ENCODE measurements around the gene IPO5.
"Not testable (repeated sequence)": the region's sequence is repeated elsewhere in the genome, so short reads cannot be mapped to it uniquely, and the experiment has no call there.

IPO5 gene

DNA sequence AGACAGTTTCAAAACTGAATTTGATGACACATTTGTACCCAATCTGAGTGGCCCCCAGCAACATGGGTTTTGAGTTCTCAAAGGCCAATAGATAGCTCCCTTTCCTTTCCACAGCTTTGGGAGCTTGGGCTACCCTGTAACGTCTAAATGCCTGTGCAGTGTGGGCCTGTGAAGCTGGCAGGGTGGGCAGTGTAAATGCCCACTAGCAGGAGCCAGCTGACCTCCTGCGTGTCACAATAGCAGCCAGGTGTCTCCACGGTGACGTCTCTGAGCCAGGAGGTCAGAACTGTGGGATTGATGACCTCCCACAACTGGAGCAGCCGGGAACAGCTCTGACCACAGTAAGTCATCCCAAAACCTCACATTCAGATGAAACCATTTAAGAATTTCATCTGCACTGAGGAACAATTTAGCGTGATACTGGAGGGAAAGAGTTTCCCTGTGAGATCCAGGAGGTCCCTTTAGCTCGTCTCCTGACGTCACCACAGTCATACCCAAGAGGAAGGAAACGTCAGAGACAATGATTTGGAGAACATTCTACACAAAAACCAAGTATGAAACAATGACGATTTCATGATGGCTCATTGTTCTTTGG, at the start of gene IPO5:
IPO5 (plus strand) TSS at position 300 of the 595 bp plus-strand sequence. CDS start 23,022 bp downstream, outside the sequence.
- no peak for DNase-seq

DNA sequence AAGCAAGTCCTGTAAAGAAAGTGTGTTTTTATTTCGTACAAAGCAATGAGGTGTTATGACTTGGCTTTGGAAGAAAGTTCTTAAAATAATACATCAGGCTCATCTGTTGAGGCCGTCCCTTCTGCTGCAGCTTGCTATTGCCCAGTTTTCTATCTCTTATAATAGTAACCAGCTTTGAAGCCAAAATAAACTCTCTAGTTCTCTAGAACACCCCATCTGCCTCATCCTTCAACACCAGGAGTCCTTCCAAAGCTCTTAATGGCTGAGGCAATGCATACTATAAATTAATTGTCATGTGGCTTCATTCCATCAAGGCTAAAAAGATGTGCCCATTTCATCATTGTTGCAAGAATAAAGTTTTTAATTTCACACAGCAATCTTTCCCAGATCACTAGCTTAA, 49.4 kb upstream of the IPO5 start:
- DNase-seq = no peak

DNA sequence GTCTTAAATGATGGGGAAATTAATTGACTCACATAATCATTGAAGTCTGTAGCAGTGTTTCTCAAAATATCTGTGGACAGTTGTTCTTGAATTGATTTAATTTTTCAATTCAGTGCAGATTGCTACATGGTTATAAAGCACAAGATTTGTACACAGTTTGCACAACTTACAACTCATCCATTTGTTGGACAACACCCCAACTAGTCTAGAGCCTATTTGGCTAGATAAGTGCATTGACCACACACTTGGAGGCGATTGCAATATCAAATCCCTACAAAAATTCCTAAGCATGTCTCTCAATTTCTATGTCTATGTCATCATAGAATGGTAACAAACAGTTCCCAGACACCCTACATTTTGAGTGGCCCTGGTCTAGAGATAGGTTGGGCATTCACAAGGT, 48.0 kb upstream of the IPO5 start:
- no peak for DNase-seq

DNA sequence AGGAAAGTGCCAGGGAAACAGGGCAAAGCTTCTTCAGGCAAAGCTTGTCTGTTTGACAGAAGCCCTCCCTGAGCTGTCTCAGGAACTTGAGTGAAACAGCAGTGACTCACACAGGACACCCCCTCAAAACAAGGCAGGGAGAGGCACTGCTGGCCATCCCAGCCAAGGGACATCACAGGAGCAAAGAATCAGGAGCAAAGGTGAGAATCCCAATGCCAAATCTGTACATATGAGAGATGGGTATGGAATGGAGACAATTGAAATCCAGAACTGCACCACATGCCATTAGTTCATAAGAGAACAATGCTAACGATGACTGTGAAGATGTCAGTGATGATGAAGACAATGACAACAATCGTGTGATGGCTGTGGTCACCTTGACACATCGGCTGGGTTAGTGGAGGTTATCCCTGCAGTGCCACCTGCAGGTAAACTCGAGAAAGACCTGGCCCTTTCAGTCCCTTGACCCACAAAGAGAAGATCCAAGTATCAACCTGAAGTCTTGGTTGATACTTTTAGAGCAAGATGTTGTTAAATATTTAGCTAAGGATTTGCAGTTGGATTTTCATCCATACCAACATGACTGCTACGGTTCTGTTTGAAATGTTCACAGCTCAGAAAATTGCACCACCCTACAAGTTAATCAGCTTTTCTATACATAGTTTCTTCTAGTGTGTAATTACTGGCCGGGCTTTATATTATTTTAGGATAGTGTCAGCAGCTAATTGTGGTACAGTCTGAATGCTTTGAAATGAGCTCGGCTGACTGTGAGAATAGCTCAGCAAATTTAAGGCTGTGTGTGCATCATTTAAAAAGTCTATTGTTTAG, 42.0 kb upstream of the IPO5 start:
- no peak for DNase-seq

DNA sequence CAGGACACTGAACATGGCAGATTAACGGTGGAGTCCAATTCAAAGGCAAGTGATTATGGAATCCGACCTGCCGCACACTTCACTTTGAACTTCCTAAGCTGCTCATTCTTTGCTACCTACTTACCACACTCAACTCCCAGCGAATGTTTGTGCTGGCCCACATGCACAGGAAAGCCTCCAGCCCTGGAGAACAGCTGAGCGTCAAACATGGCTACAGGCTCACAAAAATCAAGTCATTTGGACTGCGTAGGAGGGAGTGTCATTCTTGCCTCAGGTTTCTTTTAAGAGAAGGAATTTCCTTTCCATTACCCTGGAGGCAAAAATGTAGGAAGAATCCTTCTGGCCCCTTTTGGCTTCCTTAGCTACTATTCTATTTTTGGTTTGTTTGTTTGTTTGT, 41.3 kb upstream of the IPO5 start:
- DNase-seq = no peak

DNA sequence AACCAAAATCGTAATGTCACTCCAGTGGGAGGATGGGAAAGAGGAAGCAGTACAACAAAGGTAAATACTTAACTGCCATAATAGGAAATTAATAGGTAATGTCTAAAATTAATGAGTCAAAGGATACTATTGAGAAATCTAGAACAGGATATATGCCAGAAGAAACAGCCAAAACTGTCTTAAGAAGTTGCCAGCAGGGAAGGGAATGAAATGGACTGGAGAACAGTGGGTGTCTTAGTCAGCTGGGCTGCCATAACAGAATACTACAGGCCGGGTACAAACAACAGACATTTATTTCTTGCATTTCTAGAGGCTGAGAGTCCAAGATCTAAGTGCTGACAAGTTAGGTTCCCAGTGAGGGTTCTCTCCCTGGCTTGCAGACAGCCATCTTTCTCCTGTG, 40.3 kb upstream of the IPO5 start:
- DNase-seq = no peak

DNA sequence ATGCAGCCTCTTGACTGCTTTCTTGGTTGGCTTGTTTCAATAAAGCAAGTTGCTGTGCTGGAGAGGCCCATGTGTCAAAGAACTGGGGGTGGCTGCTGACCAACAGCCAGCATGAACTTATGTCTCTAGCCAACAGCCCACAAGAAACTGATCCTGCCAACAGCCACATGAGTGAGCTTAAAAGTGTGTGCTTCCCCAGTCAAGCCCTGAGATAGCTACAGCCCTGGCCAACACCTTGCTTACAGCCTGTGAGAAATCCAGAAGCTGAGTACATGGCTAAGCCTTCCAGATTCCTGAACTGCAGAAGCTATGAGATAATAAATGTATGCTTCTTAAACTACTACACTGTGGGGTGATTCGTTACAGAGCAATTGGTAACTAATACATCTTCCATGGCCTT, 38.9 kb upstream of the IPO5 start:
- DNase-seq = no peak

DNA sequence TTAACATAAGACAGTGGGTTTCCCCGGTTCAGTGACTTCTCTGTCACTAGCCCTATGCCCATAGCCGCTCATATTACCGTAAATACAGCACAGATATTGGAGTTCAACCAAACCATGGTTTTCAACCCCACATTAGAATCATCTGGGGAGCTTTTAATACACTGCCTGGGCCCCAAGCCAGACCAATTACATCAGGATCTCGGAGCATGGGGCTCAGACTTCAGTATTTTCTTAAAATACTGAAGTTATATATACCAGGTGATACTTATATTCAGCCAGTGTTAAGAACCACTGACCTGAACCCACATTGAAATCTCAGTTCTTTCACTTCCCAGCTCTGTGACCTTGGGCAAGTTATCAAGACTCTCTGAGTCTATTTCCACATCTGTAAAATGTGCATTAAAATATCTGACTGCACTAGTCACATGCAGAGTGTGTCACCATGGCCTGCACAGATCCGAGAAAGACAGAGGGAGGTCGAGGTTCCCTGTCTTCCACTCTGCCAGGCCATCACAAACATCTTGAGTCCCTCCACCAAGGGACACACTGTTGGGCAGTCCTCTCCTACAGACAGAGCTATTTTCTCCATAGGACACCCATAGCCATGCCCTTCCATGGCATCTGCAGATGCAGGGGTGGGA, 32.2 kb upstream of the IPO5 start:
- DNase-seq = no peak

DNA sequence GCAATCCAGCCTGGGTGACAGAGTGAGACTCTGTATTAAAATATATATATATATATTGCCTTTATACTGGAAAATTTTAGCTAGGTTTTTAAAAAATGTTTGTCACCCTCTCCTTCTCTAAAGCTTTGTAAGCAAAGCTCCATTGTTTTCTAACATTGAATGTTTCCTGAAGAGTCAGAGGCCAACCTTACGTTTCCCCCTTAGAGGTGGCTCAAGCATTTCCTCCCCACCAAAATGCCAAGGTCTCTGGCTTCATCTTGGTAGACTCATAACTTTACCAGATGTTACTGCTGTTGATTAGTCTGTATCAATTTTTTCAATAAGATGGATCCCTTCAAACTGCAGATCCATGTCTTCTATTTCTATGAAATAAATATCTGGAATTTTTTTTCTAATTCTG, 25.2 kb upstream of the IPO5 start:
- no peak for DNase-seq

DNA sequence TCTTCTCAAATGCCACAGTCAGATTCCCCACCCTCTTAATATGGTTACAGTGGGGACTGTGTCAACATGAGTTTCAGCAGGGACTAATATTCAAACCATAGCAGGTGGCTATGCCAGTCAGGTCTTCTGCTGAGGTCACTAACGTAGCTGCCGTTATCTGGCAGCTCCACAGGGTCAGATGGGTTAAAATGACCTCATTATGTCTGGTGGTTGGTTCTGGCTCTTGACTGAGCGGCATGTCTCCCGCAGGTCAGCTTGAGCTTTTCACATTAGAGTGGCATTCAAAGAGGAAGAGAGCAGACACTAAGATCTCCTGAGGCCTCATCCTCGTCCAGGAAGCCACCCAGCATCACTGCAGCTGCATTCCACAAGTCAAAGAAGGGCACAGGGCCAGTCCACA, 21.4 kb upstream of the IPO5 start:
- DNase-seq = no peak

DNA sequence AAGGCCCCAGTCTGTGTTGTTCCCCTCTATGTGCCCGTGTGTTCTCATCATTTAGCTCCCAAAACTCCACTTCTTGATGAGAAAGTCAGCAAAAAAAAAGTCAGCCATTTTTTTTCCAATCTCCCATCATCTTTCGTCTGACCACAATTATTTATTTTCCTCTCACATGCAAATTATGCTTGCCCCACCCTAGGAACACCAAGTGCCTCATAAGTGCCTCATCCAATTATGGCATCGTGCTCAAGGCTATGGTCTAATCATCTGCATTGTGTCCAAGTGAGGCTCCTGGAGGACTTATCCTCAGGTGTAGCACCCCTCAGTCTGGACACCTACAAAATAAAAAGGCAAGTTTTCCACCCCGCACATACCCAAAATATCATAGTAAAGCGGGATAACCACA, 20.8 kb upstream of the IPO5 start:
- DNase-seq = no peak

DNA sequence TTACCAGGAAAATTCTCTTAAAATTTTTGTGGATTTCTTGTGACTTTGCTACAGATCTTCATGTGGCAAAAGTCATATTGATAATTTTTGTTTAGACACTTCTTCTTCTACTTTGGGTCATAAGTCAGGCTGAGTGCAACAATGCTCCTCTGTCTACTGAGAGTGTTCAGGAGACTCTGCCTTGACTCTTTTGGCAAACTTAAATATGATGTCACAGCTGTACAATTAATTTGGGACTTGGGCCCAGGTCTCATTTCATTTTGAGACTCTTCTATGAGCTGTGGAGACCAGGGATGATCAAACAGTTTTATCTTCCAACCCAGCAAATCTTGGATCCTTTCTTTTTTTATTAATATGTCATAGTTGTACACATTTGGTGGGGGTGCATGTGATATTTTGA, 19.7 kb upstream of the IPO5 start:
- DNase-seq = no peak

DNA sequence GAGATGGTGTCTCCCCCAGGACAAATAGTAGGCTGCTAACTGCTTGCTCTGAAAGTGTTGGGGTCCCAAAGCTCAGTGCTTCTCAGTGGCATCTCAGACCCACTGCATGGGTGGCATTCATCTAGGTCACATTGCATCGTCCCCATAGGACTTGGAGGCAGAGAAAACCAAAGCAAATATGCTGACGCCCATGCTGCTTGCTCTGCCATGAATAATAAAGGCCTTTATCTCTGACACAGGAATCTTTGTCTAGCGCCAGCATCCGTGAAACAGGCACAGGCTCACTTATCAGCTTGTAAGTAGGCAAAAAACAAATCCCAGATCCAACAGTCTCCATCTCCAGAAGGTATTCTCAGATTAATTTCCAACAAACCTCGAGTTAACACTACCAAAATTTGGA, 18.9 kb upstream of the IPO5 start:
- no peak for DNase-seq

DNA sequence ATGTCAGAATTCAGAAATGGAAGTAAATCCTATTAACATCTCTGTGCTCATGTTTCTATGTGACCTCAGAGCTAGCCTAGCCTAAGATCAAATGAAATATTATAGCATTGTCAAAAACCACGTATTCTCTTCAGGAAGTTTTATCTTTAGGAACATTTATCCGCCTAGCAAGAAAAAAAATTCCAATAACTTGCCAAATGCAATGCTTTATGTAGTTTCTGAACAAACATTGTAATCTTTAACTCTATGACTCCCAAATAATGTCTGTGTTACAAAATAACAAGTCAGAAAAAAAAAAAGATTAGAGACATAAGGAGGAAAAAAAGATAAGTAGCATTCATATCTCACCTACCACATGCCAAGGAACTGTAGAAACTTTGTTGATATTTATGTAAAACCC, 18.4 kb upstream of the IPO5 start:
- no peak for DNase-seq

DNA sequence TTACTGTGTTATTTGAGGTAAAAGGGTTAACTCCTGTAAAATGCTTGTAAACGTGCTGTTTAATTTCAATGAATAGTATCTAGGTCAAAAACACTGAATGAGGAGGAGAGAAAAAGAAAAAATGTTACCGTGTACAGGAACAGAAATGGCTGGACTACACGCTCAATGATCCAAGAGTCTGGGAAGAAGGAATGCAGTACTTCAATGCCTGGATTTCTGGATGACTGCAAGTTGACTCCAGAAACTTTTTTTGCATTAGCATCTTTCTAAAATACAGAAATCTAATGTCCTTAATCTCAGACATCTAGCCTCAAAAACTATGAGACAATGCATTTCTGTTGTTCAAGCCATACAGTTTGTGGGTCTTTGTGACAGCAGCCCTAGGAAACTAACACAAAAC, 17.4 kb upstream of the IPO5 start:
- no peak for DNase-seq

DNA sequence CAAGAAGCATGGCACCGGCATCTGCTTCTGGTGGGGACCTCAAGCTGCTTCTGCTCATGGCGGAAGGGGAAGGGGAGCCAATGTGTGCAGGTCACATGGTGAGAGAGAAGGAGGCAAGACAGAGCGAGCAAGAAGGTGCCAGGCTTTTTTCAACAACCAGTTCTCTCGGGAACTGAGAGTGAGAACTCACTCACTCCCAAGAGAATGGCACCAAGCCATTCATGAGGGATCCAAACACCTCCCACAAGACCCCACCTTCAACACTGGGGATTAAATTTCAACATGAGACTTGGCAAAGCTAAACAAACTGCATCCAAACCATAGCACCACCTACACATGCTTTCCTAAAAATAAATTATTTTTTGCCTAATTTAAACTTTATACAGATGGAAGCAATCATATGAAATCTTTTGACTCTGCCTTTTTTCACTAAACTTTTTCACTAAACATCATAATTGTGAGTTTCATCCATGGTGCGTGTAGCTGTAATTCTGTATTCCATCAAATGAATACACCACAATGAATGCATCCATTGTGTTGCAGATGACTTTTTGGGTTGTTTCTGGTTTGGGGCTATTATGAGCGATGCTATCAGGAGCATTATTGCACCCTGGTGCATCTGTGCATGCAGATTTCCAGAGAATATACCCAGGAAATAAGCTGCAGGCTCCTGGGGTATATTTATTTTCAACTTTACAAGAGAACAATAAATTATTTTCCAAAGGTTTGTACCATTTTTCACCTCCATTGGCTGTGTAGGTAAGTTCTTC, 14.6 kb upstream of the IPO5 start:
- no peak for DNase-seq

DNA sequence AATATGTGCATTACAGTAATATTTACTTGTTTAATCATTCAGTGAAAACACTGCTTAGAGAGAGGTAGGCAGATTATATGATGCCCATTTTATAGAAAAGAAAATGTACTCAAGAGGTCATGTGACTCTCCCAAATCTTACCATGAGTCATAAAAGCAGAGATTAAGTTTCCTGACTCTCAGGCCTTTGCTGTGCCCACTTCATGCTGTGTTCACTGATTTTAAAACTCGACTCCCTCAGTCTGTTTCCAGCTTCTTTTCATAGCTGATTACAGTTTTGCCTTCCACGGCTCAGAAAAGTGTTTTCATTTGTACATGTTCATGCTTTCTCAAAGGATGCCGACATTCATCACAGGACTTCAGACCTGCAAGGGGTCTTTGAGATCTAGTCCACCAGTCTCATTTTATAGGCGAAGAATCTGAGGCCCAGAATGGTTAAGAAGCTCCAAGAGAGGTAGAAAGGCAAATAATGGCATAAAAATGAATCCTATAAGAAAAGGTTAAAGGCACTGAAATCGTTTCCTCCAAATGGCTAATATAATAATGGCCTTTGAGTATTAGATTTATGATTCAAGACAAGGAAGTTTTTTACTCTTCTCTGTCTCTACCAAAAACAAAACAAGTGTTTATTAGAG, 9.0 kb upstream of the IPO5 start:
- DNase-seq = no peak

DNA sequence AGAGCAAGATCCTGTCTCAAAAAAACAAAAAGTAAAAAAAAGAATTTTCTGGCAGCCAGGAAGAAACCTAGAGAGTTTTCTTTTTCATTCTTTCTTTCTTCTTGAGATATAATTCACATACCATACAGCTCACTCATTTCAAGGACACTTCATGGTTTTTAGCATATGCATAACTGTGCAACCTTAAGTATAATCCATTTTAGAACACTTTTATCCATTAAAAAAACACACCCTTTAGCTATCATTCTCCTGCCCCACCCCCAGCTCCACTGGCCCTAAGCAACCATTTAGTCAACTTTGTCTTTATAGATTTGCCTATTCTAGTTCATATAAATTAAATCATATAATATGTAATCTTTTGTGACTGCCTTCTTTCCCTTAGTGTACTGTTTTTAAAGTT, 8.1 kb upstream of the IPO5 start:
- DNase-seq = no peak

DNA sequence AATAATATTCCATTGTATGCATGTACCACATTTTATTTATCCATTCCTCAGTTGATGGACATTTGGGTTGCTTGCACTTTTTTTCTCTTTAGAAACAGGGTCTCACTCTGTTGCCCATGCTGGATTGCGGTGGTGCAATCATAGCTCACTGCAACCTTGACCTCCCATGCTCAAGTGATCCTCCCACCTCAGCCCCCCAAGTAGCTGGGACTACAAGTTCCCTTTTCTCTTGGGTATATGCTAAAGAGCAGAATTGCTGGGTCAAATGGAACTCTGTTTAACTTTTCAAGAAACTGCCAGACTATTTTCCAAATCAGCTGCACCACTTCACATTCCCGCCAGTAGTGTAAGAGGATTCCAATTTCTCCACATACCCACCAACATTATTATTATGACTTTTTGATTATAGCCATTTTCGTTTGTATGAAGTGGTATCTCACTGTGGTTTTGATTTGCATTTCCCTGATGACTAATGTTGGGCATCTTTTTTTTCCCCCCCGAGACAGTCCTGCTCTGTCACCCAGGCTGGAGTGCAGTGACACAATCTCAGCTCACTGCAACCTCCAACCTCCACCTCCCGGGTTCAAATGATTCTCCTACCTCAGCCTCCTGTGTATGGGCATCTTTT, 7.6 kb upstream of the IPO5 start:
- DNase-seq = no peak

DNA sequence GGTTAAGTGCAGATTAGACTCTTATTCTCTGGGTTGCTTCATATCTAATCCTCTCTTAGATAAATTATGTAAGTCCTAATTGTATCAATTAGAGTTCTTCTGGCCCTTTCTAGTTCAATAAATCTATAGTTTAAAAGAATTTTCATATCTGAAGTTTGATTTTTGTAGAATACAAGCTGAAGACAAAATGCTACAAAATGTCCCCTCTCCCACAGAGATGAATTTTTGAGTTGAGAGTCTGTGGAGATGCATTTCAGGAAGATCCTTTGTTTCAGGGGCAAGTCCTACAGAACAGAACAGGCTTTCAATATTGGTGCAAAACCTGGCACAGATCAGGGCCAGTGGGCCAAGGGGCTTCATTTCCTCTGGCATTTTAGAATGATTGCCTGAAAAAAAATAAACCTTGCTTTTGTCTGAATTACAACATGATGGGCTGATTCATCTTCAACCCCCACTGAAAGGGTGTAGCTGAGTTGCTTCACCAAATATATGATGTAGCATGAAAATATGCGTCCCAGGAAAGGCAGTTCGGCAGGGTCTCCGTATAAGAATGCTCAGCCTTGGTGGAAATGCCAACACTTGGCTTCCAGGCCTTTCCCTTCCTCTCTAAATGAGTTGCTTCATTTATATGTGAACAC, 6.4 kb upstream of the IPO5 start:
- DNase-seq = no peak

DNA sequence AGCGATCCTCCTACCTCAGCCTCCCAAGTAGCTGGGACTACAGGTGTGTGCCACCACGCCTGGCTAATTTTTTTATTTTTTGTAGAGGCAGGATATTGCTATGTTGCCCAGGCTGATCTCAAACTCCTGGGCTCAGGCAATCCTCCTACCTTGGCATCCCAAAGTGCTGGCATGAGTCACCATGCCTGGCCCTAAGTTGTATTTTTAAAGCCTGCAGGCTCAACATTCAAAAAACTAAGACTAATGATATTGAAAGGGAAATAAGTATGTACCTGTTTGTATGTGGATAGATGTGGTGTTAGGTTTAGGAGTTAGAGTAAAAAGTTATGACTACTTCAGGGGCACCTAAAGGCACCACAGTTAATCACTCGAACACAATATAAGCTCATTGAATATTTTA, 5.4 kb upstream of the IPO5 start:
- no peak for DNase-seq

DNA sequence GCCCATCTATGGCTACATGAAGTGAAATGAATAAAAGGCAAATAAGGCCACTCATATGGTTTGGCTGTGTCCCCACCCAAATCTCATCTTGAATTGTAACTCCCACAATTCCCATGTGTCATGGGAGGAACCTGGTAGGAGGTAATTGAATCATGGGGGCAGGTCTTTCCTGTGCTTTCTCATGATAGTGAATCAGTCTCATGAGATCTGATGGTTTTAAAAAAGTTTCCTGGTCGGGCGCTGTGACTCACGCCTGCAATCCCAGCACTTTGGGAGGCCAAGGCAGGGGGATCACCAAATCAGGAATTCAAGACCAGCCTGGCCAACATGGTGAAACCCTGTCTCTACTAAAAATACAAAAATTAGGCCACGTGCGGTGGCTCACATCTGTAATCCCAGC, 4.2 kb upstream of the IPO5 start:
- DNase-seq = not testable (repeated sequence)

Data from NCI-H1436 treated with DMSO at 0.1 percent for 48 hours (cell line).